Activated T-cell treated with anti-CD3 and anti-CD28 coated beads, Interleukin-2, amount 50 U/mL, for 1 hour (primary cell): Measurements from ENCODE around the gene MIB1.

Source experiments
- DNase-seq: peaks from one replicate; pipeline ENCODE4 v3.0.0-alpha.2; 2020

MIB1 gene

GRCh38 chr18:21897811-21898210, 157.2 kb downstream of the MIB1 start:
- DNase-seq = no peak

GRCh38 chr18:21900605-21901352, 160.2 kb downstream of the MIB1 start:
- DNase-seq = no peak

GRCh38 chr18:21901423-21901945, 160.9 kb downstream of the MIB1 start:
- DNase-seq = no peak

GRCh38 chr18:21903709-21904108, 163.1 kb downstream of the MIB1 start:
- DNase-seq = no peak

GRCh38 chr18:21904856-21905255, 164.3 kb downstream of the MIB1 start:
- no peak for DNase-seq

- no peak for DNase-seq
Observed at GRCh38 chr18:21907451-21907850, 166.9 kb downstream of the MIB1 start.

- DNase-seq = no peak
Observed at GRCh38 chr18:21908711-21909110, 168.1 kb downstream of the MIB1 start.

- DNase-seq = no peak
Observed at GRCh38 chr18:21910906-21911305, 170.3 kb downstream of the MIB1 start.

- no peak for DNase-seq
Observed at GRCh38 chr18:21911551-21911950, 171.0 kb downstream of the MIB1 start.

- no peak for DNase-seq
Observed at GRCh38 chr18:21912339-21913239, 172.0 kb downstream of the MIB1 start.

GRCh38 chr18:21914739-21915319, 174.2 kb downstream of the MIB1 start:
- no peak for DNase-seq

- no peak for DNase-seq
Observed at GRCh38 chr18:21915546-21915945, 175.0 kb downstream of the MIB1 start.

- no peak for DNase-seq
Observed at GRCh38 chr18:21916594-21916993, 176.0 kb downstream of the MIB1 start.

- DNase-seq = no peak
Observed at GRCh38 chr18:21918693-21919092, 178.1 kb downstream of the MIB1 start.
